ENCODE results near the gene CCL14. TPM values are rescaled to one million over a fixed set of nuclear protein-coding genes. Genes with fewer than 3 reads are reported as not detected.
"Not testable (repeated sequence)": the region's sequence is repeated elsewhere in the genome, so short reads cannot be mapped to it uniquely, and the experiment has no call there.

The CCL14 gene
- total RNA-seq, 1 donor from 2014 or later: not detected

- ChIA-PET POLR2A (no interaction called here), CTCF (interaction anchor here (0.9 kb wide), 1 partner anchor 147 kb away, joined by 4 read pairs; no protein-coding TSS in a partner anchor)
- Mint-ChIP-seq H3K4me1 (peaks cover 24% of the 10 kb centered on the region), H3K4me3 (no peak overlapping the region), H3K36me3 (ENCODE audit: low read depth) (no peaks in the 10 kb centered on the region), H3K9me3 (no peaks in the 10 kb centered on the region), H3K27me3 (peaks cover 11% of the 10 kb centered on the region), H3K27ac (no peak overlapping the region)
- DNase-seq (no peak), ATAC-seq (ENCODE audit: low read depth) (no peak)
- intact Hi-C loops (cut with micrococcal nuclease): no loop called here
- no peak for TF ChIP-seq CTCF (IDR thresholded peaks at IDR 0.05)
These were observed 15.5 kb upstream of the CCL14 start for GRCh38 chr17:36001862-36002603.

GRCh38 chr17:36001110-36001771 lies 14.7 kb upstream of the CCL14 start, which contains the start of gene CCL15:
Gene CCL15, minus strand, starts transcription at chr17:36001553. Its CDS starts 61 bp downstream, at chr17:36001492.
- CTCF ChIA-PET: interaction anchor here (0.9 kb wide), 1 partner anchor 148 kb away, joined by 4 read pairs; no protein-coding TSS in a partner anchor
- H3K27ac Mint-ChIP-seq: no peak within 1 kb of the TSS
- H3K36me3 Mint-ChIP-seq (ENCODE audit: low read depth): no peaks in the 10 kb centered on the region
- no peak for TF ChIP-seq CTCF (IDR thresholded peaks at IDR 0.05)
- POLR2A ChIA-PET: interaction anchor here (0.6 kb wide), 1 partner anchor 48 kb away, joined by 3 read pairs; no protein-coding TSS in a partner anchor
- no peak within 1 kb of the TSS for H3K4me3 Mint-ChIP-seq
- no peaks in the 10 kb centered on the region for H3K9me3 Mint-ChIP-seq
- DNase-seq (no peak), ATAC-seq (ENCODE audit: low read depth) (no peak)
- intact Hi-C loops (cut with micrococcal nuclease): no loop called here
- peaks cover 11% of the 10 kb centered on the region for H3K27me3 Mint-ChIP-seq
- H3K4me1 Mint-ChIP-seq: peaks cover 32% of the 10 kb centered on the region

- ATAC-seq (ENCODE audit: low read depth) (no peak), DNase-seq (no peak)
- intact Hi-C loops (cut with micrococcal nuclease): no loop called here
- POLR2A ChIA-PET: interaction anchor here (0.6 kb wide), 1 partner anchor 48 kb away, joined by 3 read pairs; no protein-coding TSS in a partner anchor
- H3K36me3 Mint-ChIP-seq (ENCODE audit: low read depth): no peaks in the 10 kb centered on the region
- H3K27ac Mint-ChIP-seq: no peak overlapping the region
- peaks cover 11% of the 10 kb centered on the region for H3K27me3 Mint-ChIP-seq
- CTCF ChIA-PET: no interaction called here
- no peak overlapping the region for H3K4me3 Mint-ChIP-seq
- no peaks in the 10 kb centered on the region for H3K9me3 Mint-ChIP-seq
- H3K4me1 Mint-ChIP-seq: peaks cover 36% of the 10 kb centered on the region
- no peak for TF ChIP-seq CTCF (IDR thresholded peaks at IDR 0.05)
These were observed 14.2 kb upstream of the CCL14 start for GRCh38 chr17:36000732-36001109.

DNA sequence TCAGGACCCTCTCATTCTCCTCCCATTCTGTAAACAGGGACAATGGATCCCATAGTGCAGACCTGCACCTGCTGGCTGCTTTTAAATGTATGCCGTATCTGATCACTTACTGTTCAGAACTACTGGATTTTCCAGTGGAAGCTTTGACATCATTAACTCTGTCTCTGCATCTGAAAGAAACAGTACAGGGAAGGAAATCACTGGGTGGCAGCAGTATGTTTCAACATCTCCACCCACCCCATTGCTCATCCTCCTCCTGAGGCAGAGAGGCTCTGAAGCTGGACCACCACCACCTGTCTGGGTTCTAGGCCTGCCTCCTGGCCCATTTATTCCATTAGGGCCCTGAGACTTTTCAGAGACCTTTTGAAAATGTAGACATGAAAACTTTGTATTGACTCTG lies 12.2 kb upstream of the CCL14 start:
- POLR2A ChIA-PET: no interaction called here
- H3K36me3 Mint-ChIP-seq (ENCODE audit: low read depth): no peaks in the 10 kb centered on the region
- peaks cover 40% of the 10 kb centered on the region for H3K4me1 Mint-ChIP-seq
- ATAC-seq (ENCODE audit: low read depth) (no peak), DNase-seq (no peak)
- TF ChIP-seq CTCF (IDR thresholded peaks at IDR 0.05): no peak
- CTCF ChIA-PET: no interaction called here
- intact Hi-C loops (cut with micrococcal nuclease): no loop called here
- no peak overlapping the region for H3K27ac Mint-ChIP-seq
- peaks cover 11% of the 10 kb centered on the region for H3K27me3 Mint-ChIP-seq
- no peak overlapping the region for H3K4me3 Mint-ChIP-seq
- H3K9me3 Mint-ChIP-seq: no peaks in the 10 kb centered on the region

DNA sequence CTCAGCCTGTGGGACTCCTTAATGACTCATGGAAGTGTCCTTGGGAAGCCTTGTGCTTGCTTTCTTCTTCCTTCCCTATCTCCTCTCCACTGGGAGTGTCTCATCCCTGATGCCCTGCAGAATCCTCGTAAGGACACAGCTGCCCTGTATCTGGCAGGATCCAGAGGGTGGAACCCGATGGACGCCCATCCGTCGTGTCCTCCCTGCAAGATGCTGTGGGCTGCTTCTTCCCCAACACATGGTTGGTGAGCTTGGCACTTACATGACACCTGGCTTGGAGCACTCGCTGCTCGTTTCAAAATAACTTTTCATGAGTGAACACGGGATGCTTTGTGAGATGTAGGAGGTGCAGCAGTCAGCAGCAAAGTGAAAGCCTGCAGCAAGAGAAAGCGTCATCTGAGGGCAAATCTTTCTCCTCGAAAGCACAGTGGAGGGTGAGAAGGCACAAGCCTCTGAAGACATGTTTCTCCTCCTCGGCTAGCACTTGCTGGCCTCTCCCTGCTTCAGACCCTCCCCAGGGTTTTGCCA lies 11.6 kb upstream of the CCL14 start:
- no peak overlapping the region for H3K4me3 Mint-ChIP-seq
- H3K36me3 Mint-ChIP-seq (ENCODE audit: low read depth): no peaks in the 10 kb centered on the region
- peaks cover 40% of the 10 kb centered on the region for H3K4me1 Mint-ChIP-seq
- CTCF ChIA-PET: no interaction called here
- no peak overlapping the region for H3K27ac Mint-ChIP-seq
- no peak for TF ChIP-seq CTCF (IDR thresholded peaks at IDR 0.05)
- POLR2A ChIA-PET: no interaction called here
- no peaks in the 10 kb centered on the region for H3K9me3 Mint-ChIP-seq
- H3K27me3 Mint-ChIP-seq: peaks cover 11% of the 10 kb centered on the region
- no peak for DNase-seq
- intact Hi-C loops (cut with micrococcal nuclease): no loop called here
- ATAC-seq (ENCODE audit: low read depth): no peak

GRCh38 chr17:35995346-35995745 lies 8.8 kb upstream of the CCL14 start:
- H3K4me1 Mint-ChIP-seq: peaks cover 39% of the 10 kb centered on the region
- ATAC-seq (ENCODE audit: low read depth): peak; percentile 93
- DNase-seq; H3K9me3 Mint-ChIP-seq; H3K4me3 Mint-ChIP-seq; H3K36me3 Mint-ChIP-seq (ENCODE audit: low read depth); H3K27ac Mint-ChIP-seq; H3K27me3 Mint-ChIP-seq: not testable (repeated sequence)
- intact Hi-C loops (cut with micrococcal nuclease): loop anchor here (1.0 kb wide), 1 partner anchor 95 kb away; the partner anchor contains the start of gene CCL3
- CTCF ChIA-PET: interaction anchor here (0.9 to 1.9 kb wide), 2 partner anchors 26 to 76 kb away, joined by 3 to 4 read pairs; no protein-coding TSS in a partner anchor
- POLR2A ChIA-PET: interaction anchor here (0.6 kb wide), 1 partner anchor 1241 kb away, joined by 5 read pairs; no protein-coding TSS in a partner anchor
